Measurements from ENCODE around the gene RAB1A.
"Not testable (repeated sequence)": the region's sequence is repeated elsewhere in the genome, so short reads cannot be mapped to it uniquely, and the experiment has no call there.

Gene RAB1A

DNA sequence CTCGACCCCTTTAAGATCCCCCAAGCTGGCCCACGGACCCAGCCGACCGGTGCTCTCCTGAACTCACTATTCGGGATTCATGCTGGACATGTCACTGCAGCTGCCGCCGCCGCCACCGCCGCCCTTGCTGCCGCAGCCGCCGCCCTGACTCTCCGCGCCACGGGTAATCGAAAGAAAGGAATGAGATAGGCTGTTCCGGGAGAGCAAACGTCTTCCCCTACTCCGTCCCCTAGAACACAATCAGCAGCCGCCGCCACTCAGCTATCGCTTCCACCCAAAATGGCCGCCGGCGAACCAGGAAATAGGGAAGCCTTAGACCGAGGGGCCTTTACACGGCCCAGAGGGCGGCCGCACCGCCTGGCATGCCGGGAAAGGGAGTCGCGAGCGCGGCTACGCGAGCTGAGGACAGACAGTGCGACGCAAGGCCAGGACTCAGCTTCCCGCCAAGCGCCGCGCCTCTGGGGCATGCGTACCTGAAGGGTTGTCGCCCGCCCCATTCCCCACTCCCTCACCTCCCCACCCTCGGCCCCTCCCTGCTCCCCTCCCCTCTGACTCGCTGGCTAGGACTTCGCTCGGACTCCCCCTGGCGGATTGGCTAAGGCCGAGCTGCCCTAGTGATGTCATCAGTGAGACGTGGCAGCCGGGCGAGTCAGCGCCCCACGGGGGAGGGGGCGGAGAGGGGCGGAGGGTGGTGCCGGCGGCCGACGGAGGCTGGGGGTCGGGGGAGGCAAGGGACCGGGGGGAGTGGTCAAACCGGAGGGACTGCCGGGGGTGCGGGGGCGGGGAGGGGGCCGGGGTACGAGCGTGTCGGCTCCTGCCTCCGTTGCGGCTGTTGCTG is at the start of gene RAB1A:
TSS of gene RAB1A (minus strand) at position 281 of the 838 bp plus-strand sequence. CDS start at position 90, 191 bp downstream.
- DNase-seq: peak; percentile 98

DNA sequence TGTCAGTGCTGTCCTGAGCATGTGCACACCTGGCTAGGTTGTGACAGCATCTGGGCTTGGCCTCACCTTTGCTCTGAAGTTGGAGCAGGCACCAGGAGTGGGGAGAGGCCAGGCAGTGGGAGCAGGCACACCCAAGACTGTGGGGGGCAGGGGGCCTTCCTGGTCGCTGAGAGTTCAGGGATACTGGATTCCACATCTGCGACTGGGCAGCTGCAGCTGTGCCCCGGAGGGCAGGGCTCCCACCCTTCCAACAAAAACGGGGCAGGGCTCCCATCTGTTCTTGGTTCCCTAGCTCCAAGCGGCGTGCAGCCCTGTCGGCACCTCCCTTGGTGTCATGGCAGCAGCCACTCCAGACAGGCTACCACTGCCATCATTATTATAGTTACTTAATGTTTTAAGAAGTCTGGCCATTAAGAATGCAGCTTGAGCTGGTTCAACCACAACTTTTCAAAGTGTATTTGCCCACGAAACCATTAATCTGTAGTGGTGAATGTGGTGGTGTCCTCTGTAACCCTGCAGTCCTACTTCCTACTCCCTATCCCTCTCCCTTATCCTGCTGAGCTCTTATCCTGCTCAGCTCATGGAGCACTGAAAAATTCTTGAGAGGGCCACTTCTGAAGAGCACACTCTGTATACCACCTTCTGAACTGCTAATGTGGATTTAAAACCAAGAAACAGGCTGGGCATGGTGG is 48.0 kb upstream of the RAB1A start:
- no peak for DNase-seq

DNA sequence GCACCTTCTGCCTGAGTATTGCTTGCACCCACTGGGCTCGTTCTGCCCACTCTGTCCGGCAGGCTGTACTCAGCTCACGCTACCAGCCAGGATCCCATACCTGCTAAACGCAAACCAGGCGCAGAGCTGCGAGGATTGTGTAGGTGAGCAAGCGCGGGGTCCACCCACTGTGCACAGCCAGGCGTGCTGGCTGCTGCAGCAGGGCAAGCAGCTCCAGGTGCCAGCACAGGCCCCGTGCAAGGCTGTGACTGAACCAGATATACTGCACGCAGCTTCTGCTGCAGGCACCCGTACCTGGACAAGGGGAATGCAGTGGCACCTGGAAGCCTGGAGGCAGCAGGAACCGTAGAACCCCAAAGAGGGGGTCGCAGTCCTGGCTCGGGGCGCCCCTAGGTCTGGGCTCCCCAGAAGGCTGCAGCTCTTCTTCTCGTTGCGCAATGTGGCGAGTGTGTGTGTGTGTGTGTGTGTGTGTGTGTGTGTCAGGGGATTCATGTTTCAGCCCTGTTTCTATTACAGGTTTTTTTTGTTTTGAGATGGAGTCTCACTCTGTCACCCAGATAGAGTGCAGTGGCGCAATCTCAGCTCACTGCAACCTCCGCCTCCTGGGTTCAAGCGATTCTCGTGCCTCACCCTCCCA is 46.1 kb upstream of the RAB1A start:
- no peak for DNase-seq

DNA sequence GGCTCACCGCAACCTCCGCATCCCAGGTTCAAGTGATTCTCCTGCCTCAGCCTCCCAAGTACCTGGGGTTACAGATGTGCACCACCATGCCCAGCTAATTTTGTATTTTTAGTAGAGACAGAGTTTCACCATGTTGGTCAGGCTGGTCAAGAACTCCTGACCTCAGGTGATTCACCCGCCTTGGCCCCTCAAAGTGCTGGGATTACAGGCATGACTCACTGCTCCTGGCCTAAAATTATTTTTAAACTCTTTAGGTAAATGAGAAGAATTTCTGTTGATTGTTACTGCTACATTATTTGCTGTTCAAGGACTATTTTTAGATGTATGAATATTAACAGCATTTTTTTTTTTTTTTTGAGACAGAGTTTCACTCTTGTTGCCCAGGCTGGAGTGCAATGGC is 44.1 kb upstream of the RAB1A start:
- DNase-seq: not testable (repeated sequence)

DNA sequence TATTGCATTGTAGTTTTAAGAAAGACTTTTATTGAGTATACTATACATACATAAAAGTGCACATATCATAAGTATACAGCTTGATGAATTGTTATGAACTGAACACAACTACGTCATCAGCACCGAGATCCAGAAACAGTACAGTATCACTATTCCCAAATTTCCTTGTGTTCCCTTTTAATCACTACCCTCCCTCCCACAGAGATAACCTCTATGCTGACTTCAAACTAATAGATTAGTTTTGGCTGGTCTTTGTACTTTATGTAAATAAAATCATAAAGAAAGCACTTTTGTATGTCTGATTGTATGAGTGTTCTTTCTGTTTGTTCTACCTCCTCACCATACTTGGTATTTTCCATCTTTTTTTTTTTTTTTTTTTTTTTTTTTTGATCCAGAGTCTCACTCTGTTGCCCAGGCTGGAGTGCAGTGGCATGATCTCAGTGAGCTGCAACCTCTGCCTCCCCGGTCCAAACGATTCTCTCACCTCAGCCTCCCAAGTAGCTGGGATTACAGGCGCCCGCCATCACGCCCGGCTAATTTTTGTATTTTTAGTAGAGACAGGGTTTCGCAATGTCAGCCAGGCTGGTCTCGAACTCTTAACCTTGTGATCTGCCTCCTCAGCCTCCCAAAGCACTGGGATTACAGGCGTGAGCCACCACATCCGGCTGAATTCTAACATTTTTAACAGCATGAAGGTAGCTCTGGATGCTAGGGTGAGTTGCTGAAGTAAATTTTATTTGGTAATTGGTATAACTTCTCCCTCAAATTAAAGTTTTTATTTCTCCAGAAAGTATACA is 43.3 kb upstream of the RAB1A start:
- no peak for DNase-seq

DNA sequence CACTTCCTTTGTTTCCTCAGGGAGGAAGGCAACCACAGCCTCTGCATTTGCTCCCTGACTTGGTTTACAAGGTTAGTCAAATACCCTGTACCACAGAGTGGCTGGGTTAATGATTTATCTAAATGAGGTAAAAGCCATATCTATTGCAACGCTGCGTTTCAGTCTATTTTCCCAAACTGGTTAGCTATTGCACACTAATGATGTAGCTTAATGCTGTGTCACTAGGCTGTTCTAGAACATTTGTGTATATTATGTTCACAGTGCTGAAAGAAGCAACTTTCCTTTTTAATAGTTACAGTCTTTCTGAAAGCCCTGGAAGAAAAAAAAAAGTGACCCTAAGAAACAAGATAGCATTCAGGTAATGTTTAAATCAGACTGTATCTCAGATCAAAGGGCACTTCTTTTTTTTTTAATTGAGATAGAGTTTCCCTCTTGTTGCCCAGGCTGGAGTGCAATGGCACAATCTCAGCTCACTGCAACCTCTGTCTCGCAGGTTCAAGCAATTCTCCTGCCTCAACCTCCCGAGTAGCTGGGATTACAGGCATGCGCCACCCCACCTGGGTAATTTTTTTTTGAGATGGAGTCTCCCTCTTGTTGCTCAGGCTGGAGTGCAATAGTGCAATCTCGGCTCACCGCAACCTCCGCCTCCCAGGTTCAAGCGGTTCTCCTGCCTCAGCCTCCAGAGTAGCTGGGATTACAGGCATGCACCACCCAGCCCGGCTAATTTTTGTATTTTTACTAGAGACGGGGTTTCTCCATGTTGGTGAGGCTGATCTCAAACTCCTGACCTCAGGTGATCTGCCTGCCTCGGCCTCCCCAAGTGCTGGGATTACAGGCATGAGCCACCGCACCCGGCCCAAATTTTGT is 40.9 kb upstream of the RAB1A start:
- not testable (repeated sequence) for DNase-seq

DNA sequence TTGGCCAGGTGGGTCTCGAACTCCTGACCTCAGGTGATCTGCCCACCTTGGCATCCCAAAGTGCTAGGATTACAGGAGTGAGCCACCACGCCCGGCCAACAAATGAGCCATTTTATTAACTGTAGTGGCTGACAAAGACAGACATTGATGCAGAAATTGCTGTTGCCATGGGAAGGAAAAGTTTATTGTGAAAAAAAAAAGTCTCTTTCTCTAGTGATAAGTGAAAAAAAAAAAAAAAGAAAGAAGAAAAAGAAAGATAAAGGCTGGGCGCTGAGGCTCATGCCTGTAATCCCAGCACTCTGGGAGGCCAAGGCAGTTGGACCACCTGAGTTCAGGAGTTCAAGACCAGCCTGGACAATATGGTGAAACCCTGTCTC is 39.8 kb upstream of the RAB1A start:
- DNase-seq: no peak

DNA sequence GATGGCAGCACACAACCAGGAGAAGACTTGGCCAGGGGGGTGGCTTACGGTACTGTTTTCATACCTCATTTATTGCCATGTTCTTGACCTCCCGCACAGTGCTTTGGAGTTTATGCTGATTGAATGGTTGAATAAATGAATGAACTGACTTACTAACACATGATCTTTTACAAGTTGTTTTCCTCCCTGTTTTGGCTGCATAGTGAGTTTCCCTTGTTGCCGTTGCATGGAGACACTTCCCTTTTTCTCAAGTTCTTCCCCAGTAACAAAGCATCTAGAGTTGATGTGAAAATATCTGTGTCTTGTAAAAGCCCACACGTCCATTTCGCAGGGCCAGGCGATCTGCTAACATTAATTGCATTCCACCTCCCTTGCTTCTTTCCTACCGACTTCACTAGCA is 35.7 kb upstream of the RAB1A start:
- no peak for DNase-seq

DNA sequence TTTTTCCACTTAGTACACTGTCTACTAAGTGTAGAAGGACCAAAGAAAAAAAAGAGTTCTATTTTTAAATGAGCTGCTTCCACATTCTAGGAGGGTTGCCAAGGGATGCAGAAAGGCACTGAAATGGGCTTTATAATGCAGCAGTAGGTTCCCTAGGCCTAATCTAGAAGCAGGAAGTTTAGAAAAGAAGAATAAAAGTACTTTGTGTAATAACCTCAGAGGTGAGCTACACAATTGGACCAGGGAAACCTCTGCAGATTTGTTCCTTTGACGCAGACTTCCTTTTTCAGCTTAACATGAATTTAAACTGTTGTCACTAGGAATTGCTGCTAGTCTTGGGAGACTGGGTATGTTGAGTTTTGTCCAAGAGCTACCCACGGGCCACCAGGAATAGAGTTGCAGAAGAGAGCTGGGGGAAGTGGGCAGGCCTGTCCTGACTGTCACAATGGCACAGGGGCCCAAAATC is 34.6 kb upstream of the RAB1A start:
- no peak for DNase-seq

DNA sequence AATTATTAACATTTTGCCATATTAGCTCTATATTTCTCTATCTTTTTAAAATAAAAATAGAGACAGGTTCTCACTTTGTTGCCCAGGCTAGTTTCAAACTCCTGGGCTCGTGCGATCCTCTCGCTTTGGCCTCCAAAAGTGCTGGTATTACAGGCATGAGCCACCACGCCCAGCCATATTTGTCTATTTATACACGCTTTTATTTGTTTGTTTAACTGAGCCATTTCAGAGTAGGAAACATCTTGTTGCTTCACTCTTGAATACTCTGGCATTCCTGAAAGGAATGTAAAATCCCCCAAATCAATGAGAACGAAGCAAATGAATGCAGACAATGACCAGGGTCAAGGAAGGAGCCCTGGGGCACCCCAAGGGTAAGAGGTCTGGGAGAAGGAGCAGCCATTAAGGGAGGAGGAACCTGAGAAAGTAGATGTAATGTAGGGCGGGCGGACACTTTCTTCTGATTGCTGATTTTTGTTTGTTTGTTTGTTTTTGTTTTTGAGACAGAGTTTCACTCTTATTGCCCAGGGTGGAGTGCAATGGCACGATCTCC is 31.7 kb upstream of the RAB1A start:
- no peak for DNase-seq

DNA sequence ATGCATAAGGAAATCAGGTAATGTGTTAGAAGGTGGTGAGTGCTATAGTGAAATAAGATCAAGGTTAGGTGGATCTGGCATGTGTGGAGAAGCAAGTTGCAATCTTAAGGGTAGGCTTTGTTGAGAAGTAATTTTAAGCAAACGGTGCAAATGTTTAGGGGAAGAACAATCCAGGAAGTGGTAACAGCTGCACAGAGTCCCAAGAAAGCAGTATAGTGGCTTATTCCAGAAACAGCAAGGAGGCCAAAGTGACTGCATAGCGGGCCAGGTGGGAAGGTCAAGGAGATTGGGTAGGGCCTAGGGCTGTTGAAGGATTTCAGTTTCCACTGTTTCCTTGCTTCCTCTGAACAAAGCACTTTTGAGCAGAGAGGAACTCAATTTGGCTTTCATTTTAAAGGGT is 30.0 kb upstream of the RAB1A start:
- no peak for DNase-seq

DNA sequence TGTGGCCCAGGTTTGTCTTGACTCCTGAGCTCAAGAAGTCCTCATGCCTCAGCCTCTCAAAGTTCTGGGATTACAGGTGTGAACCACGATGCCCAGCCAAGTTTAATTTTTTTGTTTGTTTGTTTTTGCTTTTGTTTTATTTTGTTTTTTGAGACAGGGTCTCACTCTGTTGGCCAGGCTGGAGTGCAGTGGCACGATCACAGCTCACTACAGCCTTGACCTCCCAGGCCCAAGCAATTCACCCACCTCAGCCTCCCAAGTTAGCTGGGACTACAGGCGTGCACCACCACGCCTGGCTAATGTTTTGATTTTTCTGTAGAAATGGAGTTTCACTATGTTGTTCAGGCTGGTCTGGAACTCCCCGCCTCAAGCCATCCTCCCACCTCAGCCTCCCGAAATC is 29.4 kb upstream of the RAB1A start:
- DNase-seq: no peak

DNA sequence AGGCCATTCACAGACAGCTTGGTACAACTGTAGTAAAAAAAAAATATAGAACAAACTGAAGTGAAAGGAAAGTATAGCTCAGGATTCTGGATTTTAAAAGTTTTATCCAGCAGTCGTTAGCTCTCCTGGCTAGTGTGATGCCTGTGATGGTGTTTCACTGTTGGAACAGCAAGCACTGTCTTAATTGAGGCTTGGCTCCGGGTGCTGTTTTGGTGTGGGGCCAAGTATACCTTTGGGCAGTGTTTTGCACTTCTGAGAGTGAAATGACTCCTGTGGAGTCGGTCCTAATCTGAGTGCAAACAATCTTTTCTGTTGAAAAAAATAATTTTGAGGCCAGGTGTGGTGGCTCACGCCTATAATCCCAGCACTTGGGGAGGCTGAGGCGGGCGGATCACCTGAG is 28.7 kb upstream of the RAB1A start:
- DNase-seq: no peak

DNA sequence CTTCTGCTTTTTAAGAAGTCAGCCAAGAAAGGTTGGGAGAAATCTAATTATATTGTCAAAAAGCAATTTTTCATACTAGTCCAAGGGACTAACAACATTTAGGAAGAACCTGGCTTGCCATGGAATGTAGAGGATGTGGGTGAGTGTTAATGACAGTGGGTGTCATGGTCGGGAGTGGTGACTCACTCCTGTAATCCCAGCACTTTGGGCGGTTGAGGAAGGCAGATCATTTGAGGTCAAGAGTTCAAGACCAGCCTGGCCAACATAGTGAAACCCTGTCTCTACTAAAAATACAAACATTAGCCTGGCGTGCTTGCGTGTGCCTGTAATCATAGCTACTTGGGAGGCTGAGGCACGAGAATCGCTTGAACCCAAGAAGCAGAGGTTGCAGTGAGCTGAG is 27.9 kb upstream of the RAB1A start:
- DNase-seq: not testable (repeated sequence)

DNA sequence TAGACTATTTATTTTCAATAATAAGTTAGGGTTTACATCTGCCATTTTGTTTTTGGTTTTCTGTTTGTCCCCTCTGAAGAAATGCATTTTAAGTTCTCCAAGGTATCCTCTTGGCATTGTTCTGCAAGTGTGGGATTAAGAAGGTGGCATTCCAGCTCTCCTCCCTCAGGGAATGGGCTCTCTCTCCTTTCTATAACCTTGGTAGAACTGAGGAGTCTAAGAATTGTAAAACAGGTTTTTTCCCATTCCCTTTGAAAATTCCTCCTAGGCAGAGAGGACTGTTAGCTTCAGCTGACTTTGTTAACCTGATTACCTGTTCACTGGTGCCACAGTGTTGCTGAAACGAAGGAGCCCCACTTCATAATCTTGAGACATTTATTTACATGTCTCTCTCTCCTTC is 26.1 kb upstream of the RAB1A start:
- no peak for DNase-seq

DNA sequence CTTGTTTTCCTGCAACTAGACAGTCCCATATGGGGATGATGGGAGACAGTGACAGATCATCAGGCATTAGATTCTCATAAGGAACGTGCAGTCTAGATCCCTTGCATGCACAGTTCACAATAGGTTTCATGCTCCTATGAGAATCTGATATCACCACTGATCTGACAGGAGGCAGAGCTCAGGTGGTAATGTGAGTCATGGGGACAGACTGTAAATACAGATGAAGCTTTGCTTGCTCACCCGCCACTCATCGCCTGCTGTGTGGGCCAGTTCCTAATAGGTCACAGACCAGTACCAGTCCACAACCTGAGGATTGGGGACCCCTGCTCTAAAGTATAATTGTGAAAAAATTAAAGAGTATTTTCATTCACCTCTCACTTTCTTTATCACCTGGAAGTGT is 23.6 kb upstream of the RAB1A start:
- DNase-seq: no peak

DNA sequence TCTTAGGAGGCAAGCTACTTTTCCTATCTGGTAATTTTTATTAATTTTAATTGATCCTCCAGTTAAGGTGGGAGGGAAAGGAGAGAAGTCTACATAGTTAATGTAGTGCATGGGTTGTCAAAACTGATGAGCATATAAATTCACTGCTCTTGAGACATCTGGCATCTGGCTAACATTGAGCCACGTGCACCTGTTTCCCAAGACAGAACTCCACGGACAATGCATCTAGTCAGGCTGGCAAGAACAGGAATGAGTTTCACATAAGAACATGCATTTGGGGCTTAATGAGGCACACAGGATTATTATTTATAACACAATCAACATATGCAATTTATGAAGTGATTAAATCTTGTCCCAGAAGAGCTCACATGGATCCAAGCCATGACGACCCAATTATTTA is 16.2 kb upstream of the RAB1A start:
- no peak for DNase-seq

DNA sequence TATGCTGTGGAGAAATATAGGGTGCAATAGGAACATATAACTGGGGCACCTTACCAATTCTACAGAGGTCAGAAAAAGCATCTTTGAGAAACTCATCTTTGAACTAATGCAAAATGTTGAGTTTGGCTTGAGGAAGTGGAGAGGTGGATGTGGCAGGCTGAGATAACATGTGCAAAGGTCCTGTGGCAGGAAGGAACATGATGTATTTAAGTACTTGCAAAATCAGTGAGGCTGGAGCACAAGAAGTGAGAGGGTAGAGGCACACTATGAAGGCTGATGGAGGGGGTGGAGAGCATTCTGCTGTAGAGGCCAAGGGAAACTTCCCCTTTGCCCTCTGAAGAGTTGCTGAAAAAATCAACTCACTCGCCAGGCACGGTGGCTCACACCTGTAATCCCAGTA is 14.7 kb upstream of the RAB1A start:
- no peak for DNase-seq

DNA sequence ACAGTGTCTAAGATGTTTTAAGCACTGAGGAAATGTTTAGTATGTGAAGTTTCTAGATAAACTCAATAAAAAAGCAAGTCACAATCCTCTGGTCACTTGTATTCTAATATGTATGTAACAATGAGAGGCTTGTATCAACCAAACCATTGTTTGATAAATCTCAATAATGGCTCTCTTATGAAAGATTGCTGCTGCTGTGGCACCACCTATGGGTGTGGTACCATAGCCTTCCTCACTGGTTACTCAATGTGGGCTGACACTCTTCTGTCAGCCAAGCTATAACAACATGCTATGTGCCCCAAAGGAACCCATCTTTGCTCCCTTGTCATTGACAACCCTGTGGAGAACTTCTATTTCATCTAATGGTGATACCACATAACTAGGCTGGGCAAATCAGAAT is 12.6 kb upstream of the RAB1A start:
- no peak for DNase-seq

DNA sequence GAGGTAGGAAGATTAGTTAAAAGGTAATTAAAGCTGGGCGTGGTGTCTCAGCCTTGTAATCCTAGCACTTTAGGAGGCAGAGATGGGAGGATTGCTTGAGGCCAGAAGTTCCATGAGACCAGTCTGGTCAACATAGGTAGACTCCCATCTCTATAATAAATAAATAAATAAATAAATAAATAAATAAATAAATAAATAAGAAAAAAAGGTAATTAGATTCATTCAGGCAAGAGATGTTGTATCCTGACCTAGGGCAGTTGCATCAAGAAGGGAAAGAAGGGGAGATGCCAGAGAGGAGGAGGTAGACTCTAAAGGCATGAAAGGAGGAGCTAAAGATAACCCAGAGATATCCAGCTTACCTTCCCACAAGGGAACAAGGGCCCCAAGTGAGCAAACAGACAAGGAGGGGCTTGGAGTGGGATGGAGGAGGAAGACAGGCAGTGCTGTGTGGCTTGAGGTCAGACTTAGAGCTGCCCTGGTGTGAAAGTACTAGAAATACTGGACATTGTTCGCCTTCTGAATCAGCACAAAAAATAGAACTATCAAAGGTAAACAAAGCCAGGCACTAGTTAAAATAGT is 7.4 kb upstream of the RAB1A start:
- no peak for DNase-seq

DNA sequence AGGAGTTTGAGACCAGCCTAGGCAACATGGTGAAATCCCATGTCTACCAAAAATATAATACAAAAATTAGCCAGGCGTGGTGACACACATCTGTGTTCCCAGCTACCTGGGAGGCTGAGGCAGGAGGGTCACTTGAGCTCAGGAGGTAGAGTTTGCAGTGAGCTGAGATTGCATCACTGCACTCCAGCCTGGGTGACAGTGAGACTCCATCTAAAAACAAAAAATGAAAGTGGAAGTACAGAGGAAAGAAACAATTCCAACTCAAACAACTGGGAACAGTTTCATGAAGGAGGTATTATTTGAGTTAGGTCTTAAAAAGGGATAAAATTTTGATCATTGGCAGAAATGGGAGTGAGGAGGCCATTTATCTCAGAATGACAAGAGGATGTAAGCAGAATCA is 6.3 kb upstream of the RAB1A start:
- no peak for DNase-seq
